Neural cell (in vitro differentiated cells): ENCODE results near the gene FGL2. TPM values are rescaled to one million over a fixed set of nuclear protein-coding genes. Genes with fewer than 3 reads are reported as not detected.

ENCODE experiments used
- H2AFZ ChIP-seq: fragments of 200-600, 300-800 bp; sonication (generic), shearing (Covaris generic); 2 replicates; pipeline ENCODE4 v1.6.0; 2014; ENCODE audit warnings: low read depth, mild to moderate bottlenecking, antibody characterized with exemption, low read length, moderate library complexity
- H3F3A ChIP-seq: fragments of 200-600 bp; shearing (Covaris generic); 2 replicates; pipeline ENCODE4 v1.6.1; 2016; ENCODE audit warnings: mild to moderate bottlenecking, moderate library complexity, mixed read lengths, antibody characterized with exemption, low read length; ENCODE audit not compliant: insufficient read depth, poor library complexity, severe bottlenecking
- H3K27ac ChIP-seq: fragments of 200-600, 300-800 bp; sonication (generic), shearing (Covaris generic); 2 replicates; pipeline ENCODE4 v1.5.1; 2014; ENCODE audit warnings: mild to moderate bottlenecking, low read length, moderate library complexity
- H3K27me3 ChIP-seq: fragments of 300-800, 200-600 bp; sonication (generic), shearing (Covaris generic); 2 replicates; pipeline ENCODE4 v1.6.0; 2014; ENCODE audit warnings: mild to moderate bottlenecking, low read depth, low read length, moderate library complexity; ENCODE audit not compliant: insufficient read depth
- H3K36me3 ChIP-seq: fragments of 300-800, 200-600 bp; sonication (generic), shearing (Covaris generic); 2 replicates; pipeline ENCODE4 v1.5.1; 2014; ENCODE audit warnings: mild to moderate bottlenecking, antibody characterized with exemption, low read length, moderate library complexity; ENCODE audit not compliant: insufficient read depth
- H3K4me2 ChIP-seq: fragments of 300-800, 200-600 bp; sonication (generic), shearing (Covaris generic); 2 replicates; pipeline ENCODE4 v1.6.0; 2014; ENCODE audit warnings: mild to moderate bottlenecking, low read length
- H3K4me3 ChIP-seq: fragments of 300-800, 200-600 bp; sonication (generic), shearing (Covaris generic); 2 replicates; pipeline ENCODE4 v1.5.1; 2014; ENCODE audit warnings: mild to moderate bottlenecking, low read length, moderate library complexity
- H3K79me2 ChIP-seq: fragments of 200-600 bp; shearing (Covaris generic); replicated peaks from 2 replicates; pipeline ENCODE4 v1.6.0; 2014; ENCODE audit warnings: mild to moderate bottlenecking, low read length, moderate library complexity; ENCODE audit not compliant: insufficient read depth
- H3K9ac ChIP-seq: fragments of 300-800, 200-600 bp; sonication (generic), shearing (Covaris generic); 2 replicates; pipeline ENCODE4 v1.6.1; 2016; ENCODE audit warnings: mild to moderate bottlenecking, low read length, mixed read lengths
- H3K9me2 ChIP-seq: fragments of 200-600 bp; shearing (Covaris generic); 2 replicates; pipeline ENCODE4 v1.6.1; 2016; ENCODE audit warnings: mild to moderate bottlenecking, low read length, mixed read lengths; ENCODE audit not compliant: insufficient read depth
- H3K9me3 ChIP-seq: fragments of 200-600, 300-800 bp; sonication (generic), shearing (Covaris generic); 2 replicates; pipeline ENCODE4 v1.6.1; 2016; ENCODE audit warnings: mild to moderate bottlenecking, mixed run types, low read length, moderate library complexity, mixed read lengths
- H4K20me1 ChIP-seq: fragments of 200-600 bp; shearing (Covaris generic); 2 replicates; pipeline ENCODE4 v1.6.1; 2016; ENCODE audit warnings: mild to moderate bottlenecking, mixed run types; ENCODE audit not compliant: insufficient read depth
- EP300 ChIP-seq: fragments of 450-650 bp; conservative IDR thresholded peaks from 2 replicates; pipeline ENCODE4 v1.6.1; 2014; ENCODE audit warnings: antibody characterized with exemption, mild to moderate bottlenecking, moderate library complexity; ENCODE audit not compliant: poor library complexity, severe bottlenecking
- EZH2 ChIP-seq: fragments of 200-600, 300-800 bp; shearing (Covaris generic), sonication (generic); IDR thresholded peaks from 2 replicates; pipeline ENCODE4 v1.6.1; 2014; ENCODE audit warnings: antibody characterized with exemption, low read length, borderline replicate concordance, mild to moderate bottlenecking; ENCODE audit not compliant: insufficient read depth, poor library complexity, severe bottlenecking
- MXI1 ChIP-seq: fragments of 450-650 bp; conservative IDR thresholded peaks from 2 replicates; pipeline ENCODE4 v1.6.1; 2014; ENCODE audit warnings: antibody characterized with exemption, mild to moderate bottlenecking; ENCODE audit not compliant: poor library complexity, severe bottlenecking
- POLR2AphosphoS5 ChIP-seq: IDR thresholded peaks from 2 replicates; pipeline ENCODE4 v1.6.1; 2012
- RAD21 ChIP-seq: fragments of 450-650 bp; conservative IDR thresholded peaks from 2 replicates; pipeline ENCODE4 v1.6.1; 2014; ENCODE audit warnings: antibody characterized with exemption, mild to moderate bottlenecking, moderate library complexity
- SMC3 ChIP-seq: fragments of 450-650 bp; conservative IDR thresholded peaks from 2 replicates; pipeline ENCODE4 v1.6.1; 2014; ENCODE audit warnings: antibody characterized with exemption, mild to moderate bottlenecking, moderate library complexity; ENCODE audit not compliant: poor library complexity
- TAF1 ChIP-seq: IDR thresholded peaks from 2 replicates; pipeline ENCODE4 v1.6.1; 2012; ENCODE audit warnings: low read depth
- polyA plus RNA-seq: library from polyadenylated mRNA; depleted of rRNA; stranded (reverse); fragments of >200 nt; gene quantifications from 2 replicates; pipeline ENCODE4 v1.2.3, GENCODE V29; 2014
- TF ChIP-seq, protein P1 (sequence below): IDR thresholded peaks from 2 replicates; pipeline ENCODE4 v1.6.1; 2012; ENCODE audit warnings: borderline replicate concordance
- TF ChIP-seq, protein P2 (sequence below): fragments of 450-650 bp; IDR thresholded peaks from 2 replicates; pipeline ENCODE4 v1.5.1; 2014; ENCODE audit warnings: antibody characterized with exemption, mild to moderate bottlenecking, moderate library complexity; ENCODE audit not compliant: poor library complexity, severe bottlenecking

Gene FGL2
- polyA plus RNA-seq, 1 donor from 2014 or later: 0.22 TPM

DNA sequence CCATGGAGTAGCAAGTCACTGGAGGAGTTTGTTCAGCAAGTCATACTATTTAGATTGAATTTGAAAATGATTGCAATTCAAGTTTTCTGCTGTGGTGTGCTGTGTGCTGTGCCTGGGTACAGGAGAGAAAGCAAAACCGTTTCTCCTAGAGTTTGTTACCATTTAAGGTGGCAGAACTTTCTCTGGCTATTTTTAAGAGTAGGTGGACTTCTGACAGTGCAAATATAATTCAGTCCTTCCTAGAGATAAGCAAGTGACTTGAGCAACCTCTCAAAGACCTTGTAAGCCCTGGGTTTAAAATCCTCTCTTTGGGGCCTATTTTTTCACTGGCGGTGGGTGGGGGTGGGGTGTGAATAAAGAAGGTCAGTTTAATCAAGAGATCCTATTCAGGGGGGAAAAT is 42.9 kb upstream of the FGL2 start:
- Histone ChIP-seq H3K4me3 (no peak overlapping the region), H3K4me2 (no peak overlapping the region), H3F3A (no peaks in the 10 kb centered on the region), H3K79me2 (no peaks in the 10 kb centered on the region), H3K27me3 (no peaks in the 10 kb centered on the region), H3K27ac (no peak overlapping the region), H2AFZ (no peak overlapping the region), H3K9ac (no peak overlapping the region), H3K36me3 (no peaks in the 10 kb centered on the region), H3K9me2 (no peaks in the 10 kb centered on the region), H3K9me3 (no peaks in the 10 kb centered on the region), H4K20me1 (no peaks in the 10 kb centered on the region)
- TF ChIP-seq, protein P1, sequence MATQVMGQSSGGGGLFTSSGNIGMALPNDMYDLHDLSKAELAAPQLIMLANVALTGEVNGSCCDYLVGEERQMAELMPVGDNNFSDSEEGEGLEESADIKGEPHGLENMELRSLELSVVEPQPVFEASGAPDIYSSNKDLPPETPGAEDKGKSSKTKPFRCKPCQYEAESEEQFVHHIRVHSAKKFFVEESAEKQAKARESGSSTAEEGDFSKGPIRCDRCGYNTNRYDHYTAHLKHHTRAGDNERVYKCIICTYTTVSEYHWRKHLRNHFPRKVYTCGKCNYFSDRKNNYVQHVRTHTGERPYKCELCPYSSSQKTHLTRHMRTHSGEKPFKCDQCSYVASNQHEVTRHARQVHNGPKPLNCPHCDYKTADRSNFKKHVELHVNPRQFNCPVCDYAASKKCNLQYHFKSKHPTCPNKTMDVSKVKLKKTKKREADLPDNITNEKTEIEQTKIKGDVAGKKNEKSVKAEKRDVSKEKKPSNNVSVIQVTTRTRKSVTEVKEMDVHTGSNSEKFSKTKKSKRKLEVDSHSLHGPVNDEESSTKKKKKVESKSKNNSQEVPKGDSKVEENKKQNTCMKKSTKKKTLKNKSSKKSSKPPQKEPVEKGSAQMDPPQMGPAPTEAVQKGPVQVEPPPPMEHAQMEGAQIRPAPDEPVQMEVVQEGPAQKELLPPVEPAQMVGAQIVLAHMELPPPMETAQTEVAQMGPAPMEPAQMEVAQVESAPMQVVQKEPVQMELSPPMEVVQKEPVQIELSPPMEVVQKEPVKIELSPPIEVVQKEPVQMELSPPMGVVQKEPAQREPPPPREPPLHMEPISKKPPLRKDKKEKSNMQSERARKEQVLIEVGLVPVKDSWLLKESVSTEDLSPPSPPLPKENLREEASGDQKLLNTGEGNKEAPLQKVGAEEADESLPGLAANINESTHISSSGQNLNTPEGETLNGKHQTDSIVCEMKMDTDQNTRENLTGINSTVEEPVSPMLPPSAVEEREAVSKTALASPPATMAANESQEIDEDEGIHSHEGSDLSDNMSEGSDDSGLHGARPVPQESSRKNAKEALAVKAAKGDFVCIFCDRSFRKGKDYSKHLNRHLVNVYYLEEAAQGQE: no peak
- TF ChIP-seq EZH2 (no peak), RAD21 (no peak)
- TF ChIP-seq, protein P2, sequence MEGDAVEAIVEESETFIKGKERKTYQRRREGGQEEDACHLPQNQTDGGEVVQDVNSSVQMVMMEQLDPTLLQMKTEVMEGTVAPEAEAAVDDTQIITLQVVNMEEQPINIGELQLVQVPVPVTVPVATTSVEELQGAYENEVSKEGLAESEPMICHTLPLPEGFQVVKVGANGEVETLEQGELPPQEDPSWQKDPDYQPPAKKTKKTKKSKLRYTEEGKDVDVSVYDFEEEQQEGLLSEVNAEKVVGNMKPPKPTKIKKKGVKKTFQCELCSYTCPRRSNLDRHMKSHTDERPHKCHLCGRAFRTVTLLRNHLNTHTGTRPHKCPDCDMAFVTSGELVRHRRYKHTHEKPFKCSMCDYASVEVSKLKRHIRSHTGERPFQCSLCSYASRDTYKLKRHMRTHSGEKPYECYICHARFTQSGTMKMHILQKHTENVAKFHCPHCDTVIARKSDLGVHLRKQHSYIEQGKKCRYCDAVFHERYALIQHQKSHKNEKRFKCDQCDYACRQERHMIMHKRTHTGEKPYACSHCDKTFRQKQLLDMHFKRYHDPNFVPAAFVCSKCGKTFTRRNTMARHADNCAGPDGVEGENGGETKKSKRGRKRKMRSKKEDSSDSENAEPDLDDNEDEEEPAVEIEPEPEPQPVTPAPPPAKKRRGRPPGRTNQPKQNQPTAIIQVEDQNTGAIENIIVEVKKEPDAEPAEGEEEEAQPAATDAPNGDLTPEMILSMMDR: no peak

DNA sequence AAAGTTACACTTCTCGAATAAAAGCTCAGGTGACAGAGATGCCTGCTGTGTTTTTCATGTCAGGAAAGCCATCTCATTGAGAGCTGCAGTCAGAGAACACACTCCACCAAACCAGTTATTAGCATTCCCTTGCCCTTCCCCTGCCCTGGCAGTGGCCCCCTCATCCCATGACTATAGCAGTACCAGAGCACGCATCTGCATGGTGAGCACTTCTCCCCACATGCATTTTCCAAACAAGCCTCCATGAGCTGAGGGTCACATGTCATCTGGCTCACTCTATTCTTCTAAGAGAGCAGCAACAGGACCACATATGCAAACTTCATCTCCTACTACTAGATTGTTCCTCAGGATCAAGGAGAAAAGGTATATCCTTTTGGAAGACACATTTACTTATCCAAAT is 42.4 kb upstream of the FGL2 start:
- H3F3A ChIP-seq: no peaks in the 10 kb centered on the region
- H2AFZ ChIP-seq: no peak overlapping the region
- H3K27me3 ChIP-seq: no peaks in the 10 kb centered on the region
- TF ChIP-seq, protein P2: no peak
- TF ChIP-seq POLR2AphosphoS5 (no peak), EZH2 (no peak), EP300 (no peak), TAF1 (no peak), RAD21 (no peak), MXI1 (no peak), SMC3 (no peak)
- TF ChIP-seq, protein P1: no peak
- H3K27ac ChIP-seq: no peak overlapping the region
- no peaks in the 10 kb centered on the region for H3K36me3 ChIP-seq
- H3K79me2 ChIP-seq: no peaks in the 10 kb centered on the region
- no peaks in the 10 kb centered on the region for H3K9me2 ChIP-seq
- no peaks in the 10 kb centered on the region for H4K20me1 ChIP-seq
- H3K4me3 ChIP-seq: no peak overlapping the region
- H3K9ac ChIP-seq: no peak overlapping the region
- no peaks in the 10 kb centered on the region for H3K9me3 ChIP-seq
- H3K4me2 ChIP-seq: no peak overlapping the region
